GM12875 (cell line): ENCODE data around the gene IQSEC3.

Source experiments
- H3K4me3 ChIP-seq: one replicate; pipeline ENCODE4 v1.5.1; 2011; ENCODE audit warnings: low read depth, low read length, control low read depth
- TF ChIP-seq, protein P1 (sequence below): IDR thresholded peaks from 2 replicates; pipeline ENCODE4 v1.5.1; 2011; ENCODE audit warnings: low read depth, mild to moderate bottlenecking, control low read depth, inconsistent platforms, low read length, moderate library complexity, borderline replicate concordance; ENCODE audit not compliant: insufficient read depth

Gene IQSEC3

DNA sequence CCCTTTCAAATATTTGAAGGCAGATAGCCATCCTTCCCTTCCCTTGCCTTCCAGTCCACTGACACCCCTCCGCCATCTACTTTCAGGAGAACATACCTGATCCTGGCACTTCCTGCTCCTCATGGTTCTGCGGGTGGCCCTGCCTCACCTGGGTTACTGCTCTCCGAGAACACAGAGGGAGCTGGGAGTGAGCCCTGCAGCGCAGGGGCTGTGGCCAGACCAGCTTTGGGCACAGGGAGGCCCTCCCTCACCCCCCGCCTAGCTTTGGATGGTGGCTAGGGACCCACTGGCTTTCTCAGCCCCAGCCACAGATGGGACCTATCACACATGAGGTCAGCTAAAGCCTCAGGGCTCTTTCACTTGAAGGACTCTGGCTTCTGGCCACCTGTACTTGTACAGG, 12.4 kb downstream of the IQSEC3 start:
- TF ChIP-seq, protein P1, sequence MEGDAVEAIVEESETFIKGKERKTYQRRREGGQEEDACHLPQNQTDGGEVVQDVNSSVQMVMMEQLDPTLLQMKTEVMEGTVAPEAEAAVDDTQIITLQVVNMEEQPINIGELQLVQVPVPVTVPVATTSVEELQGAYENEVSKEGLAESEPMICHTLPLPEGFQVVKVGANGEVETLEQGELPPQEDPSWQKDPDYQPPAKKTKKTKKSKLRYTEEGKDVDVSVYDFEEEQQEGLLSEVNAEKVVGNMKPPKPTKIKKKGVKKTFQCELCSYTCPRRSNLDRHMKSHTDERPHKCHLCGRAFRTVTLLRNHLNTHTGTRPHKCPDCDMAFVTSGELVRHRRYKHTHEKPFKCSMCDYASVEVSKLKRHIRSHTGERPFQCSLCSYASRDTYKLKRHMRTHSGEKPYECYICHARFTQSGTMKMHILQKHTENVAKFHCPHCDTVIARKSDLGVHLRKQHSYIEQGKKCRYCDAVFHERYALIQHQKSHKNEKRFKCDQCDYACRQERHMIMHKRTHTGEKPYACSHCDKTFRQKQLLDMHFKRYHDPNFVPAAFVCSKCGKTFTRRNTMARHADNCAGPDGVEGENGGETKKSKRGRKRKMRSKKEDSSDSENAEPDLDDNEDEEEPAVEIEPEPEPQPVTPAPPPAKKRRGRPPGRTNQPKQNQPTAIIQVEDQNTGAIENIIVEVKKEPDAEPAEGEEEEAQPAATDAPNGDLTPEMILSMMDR: no peak

DNA sequence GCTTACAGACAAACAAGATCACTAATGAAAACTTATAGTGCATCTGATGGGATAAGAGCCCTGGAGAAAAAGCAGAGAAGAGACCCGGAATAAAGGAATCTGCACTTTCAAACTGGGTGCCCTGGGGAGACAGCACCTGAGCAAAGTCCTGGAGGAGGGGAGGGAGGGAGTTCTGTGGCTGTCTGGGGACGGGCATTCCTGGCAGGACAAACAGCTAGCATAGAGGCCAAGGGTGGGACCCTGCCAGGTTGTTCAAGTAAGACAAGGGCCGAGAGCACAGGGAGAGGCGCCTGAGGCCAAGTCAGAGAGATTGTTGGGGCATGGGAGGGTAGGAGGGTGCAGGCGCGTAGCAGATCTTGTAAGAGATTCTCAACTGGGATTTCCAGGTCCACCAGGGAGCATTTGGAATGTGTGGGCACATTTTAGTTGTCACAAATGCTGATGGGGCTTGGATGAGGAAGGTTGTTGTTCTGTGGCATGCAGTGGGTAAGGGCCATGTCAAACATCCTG, 14.2 kb downstream of the IQSEC3 start:
- H3K4me3 ChIP-seq: no peak overlapping the region
- TF ChIP-seq, protein P1: no peak

More for the DNA sequence above, 12.4 kb downstream of the IQSEC3 start:
- no peak overlapping the region for H3K4me3 ChIP-seq

DNA sequence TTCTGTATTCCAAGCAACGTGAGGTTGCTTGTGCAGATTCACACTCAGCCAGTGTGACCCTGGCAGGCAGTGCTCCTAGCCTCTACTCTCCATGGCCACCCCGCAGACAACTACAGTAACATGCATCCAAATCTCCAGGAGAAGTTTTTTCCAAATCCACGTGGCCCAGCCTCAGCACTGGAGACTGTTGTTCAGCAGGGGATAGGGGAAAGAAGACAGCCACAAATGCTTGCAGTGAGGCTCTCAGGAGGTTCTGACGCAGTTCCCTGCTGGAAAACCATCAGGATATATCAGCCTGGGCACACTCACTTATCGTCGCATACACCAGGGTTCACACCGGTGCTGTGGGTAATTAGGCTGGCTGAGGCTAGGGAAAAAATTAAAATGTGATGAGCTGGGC, 16.2 kb downstream of the IQSEC3 start:
- TF ChIP-seq, protein P1: no peak
- H3K4me3 ChIP-seq: no peak overlapping the region

DNA sequence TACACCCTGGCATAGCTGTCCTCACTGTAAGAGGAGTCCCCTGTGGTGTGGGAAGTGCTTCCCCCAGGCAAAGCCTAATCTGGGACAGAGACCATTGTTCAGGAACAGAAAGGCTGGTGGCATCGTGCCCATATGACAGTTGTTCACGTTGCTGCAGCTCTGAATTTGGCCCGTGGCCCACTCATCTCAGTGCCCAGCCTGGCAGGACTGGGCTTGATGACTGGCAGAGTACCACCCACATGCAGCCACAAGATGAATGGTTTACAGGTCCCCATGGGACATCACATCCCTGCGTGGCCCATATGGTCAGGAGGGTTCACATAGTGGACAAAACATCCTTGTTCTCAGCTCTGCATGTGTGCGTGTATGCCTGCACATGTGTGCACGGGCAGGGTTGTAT, 17.5 kb downstream of the IQSEC3 start:
- TF ChIP-seq, protein P1: no peak
- H3K4me3 ChIP-seq: no peak overlapping the region

DNA sequence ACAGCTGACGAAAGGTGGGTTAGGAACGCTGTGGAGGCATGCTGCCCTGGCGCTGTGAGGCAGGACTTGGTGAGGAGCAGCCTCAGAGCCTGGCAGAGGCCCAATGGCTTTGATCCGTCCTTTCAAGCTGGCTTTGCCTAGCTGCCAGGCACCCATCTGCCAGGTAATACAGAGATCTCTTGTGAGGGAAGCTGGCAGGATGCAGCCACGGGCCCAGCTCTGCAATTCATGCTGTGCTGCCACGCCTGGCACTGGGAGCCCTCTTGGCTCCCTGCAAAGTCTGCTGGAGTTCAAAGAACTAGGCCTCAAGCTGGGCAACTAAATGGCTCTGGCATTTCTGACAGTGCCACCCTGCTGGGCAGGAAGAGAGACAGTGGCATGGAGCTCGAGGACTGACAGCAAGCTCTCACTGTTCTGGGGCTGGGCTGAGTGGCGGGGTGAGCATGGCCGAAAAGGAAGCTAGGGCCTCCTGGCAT, 18.7 kb downstream of the IQSEC3 start:
- TF ChIP-seq, protein P1: no peak
- no peak overlapping the region for H3K4me3 ChIP-seq

DNA sequence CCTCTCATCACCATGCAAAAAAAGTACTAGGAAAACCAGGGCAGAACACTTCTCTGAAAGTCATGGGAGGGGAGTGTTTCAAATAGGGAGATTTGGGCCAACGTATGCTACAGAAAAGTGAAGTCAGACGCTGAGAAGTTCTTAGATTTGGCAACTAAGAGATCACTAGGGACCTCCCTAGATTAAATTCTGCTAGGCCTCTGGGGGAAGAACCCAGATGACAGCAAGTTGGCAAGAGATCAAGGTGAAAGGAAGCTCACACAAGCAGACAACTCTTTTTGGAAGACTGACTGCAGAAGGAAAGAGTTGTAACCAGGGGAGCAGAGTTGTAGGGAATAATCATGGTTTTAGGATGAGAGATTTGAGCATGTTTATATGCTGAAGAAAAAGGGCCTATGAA, 20.7 kb downstream of the IQSEC3 start:
- TF ChIP-seq, protein P1: no peak
- H3K4me3 ChIP-seq: no peak overlapping the region

DNA sequence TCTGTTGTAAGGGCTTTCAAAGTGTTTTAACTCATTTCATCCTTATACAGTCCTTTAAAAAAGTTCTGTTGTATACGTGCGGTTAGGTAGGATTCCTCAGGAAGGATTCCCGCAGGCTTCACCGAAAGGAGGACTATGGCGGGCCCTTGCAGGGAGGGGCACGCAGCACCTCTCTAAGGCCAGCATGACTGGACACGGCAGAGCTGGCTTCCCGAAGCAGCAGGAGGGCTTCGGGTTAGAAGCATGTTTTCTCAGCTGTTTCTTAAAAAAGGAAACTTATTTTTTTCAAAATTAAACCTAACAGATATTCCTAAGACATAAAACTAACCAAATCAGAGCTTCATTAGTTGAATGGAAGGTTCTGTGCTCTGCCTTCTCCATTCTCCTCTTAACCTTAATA, 21.3 kb downstream of the IQSEC3 start:
- TF ChIP-seq, protein P1: no peak
- H3K4me3 ChIP-seq: no peak overlapping the region
